Measurements from ENCODE around the gene ZNF608.

The ZNF608 gene

GRCh38 chr5:124764992-124765611 lies 18.7 kb upstream of the ZNF608 start:
- no peak for DNase-seq (ENCODE audit: insufficient read length, low spot score)
- FAIRE-seq = no peak
- no peak for TF ChIP-seq CTCF (IDR thresholded peaks at IDR 0.05; ENCODE audit: insufficient read depth, missing control alignments)

- FAIRE-seq (no peak), DNase-seq (ENCODE audit: insufficient read length, low spot score) (no peak)
- TF ChIP-seq CTCF (IDR thresholded peaks at IDR 0.05; ENCODE audit: insufficient read depth, missing control alignments) = no peak
Observed at GRCh38 chr5:124764585-124764984, 18.1 kb upstream of the ZNF608 start.

GRCh38 chr5:124761010-124761409 lies 14.6 kb upstream of the ZNF608 start:
- FAIRE-seq = no peak
- TF ChIP-seq CTCF (IDR thresholded peaks at IDR 0.05; ENCODE audit: insufficient read depth, missing control alignments) = no peak
- DNase-seq (ENCODE audit: insufficient read length, low spot score) = no peak

GRCh38 chr5:124760608-124761007 lies 14.2 kb upstream of the ZNF608 start:
- TF ChIP-seq CTCF (IDR thresholded peaks at IDR 0.05; ENCODE audit: insufficient read depth, missing control alignments) = no peak
- DNase-seq (ENCODE audit: insufficient read length, low spot score) (no peak), FAIRE-seq (no peak)

- FAIRE-seq = no peak
- no peak for TF ChIP-seq CTCF (IDR thresholded peaks at IDR 0.05; ENCODE audit: insufficient read depth, missing control alignments)
- no peak for DNase-seq (ENCODE audit: insufficient read length, low spot score)
Observed at GRCh38 chr5:124755565-124755964, 9.1 kb upstream of the ZNF608 start.

- TF ChIP-seq CTCF (IDR thresholded peaks at IDR 0.05; ENCODE audit: insufficient read depth, missing control alignments) = no peak
- FAIRE-seq (no peak), DNase-seq (ENCODE audit: insufficient read length, low spot score) (no peak)
Observed at GRCh38 chr5:124755041-124755440, 8.6 kb upstream of the ZNF608 start.

GRCh38 chr5:124754206-124754927 lies 7.9 kb upstream of the ZNF608 start:
- no peak for DNase-seq (ENCODE audit: insufficient read length, low spot score)
- FAIRE-seq = no peak
- no peak for TF ChIP-seq CTCF (IDR thresholded peaks at IDR 0.05; ENCODE audit: insufficient read depth, missing control alignments)

All from D721Med (cell line).